Ovary (tissue), 3 donors: ENCODE data around the gene SDK1.

Source experiments
- CTCF ChIP-seq, 3 donors: fragments of 450-650 bp in 2 of 3; fragments of 200-600 bp in 1 of 3; IDR thresholded peaks; one replicate each; pipeline versions ENCODE4 v1.5.1 to v1.8.0; 2016 to 2022; ENCODE audit warnings: antibody characterized with exemption in 3 of 3, mild to moderate bottlenecking in 1 of 3
- POLR2A ChIP-seq: fragments of 450-650 bp; IDR thresholded peaks from one replicate; pipeline ENCODE4 v1.6.1; 2017; ENCODE audit warnings: antibody characterized with exemption, mild to moderate bottlenecking, moderate library complexity
- donor health status: DM: no; HTN: no; CAD: no.

- TF ChIP-seq POLR2A, result no peak
- no peak for TF ChIP-seq CTCF (IDR thresholded peaks at IDR 0.05)
Measured at GRCh38 chr7:3561932-3562331, 260.9 kb downstream of the SDK1 start.
